ENCODE measurements around the gene DLST.

GRCh38 chr14:74947353-74948227 lies 65.9 kb downstream of the DLST start:
- TF ChIP-seq CTCF (IDR thresholded peaks at IDR 0.05) (no peak), POLR2A (IDR thresholded peaks at IDR 0.05) (no peak)
